Measurements from ENCODE around the gene ELANE. TPM values are rescaled to one million over a fixed set of nuclear protein-coding genes. Genes with fewer than 3 reads are reported as not detected.
A peak's percentile ranks its signal among the peaks of the same experiment; 100 is the strongest.

The ELANE gene
- total RNA-seq, 2 experiments from 2014 or later: not detected

DNA sequence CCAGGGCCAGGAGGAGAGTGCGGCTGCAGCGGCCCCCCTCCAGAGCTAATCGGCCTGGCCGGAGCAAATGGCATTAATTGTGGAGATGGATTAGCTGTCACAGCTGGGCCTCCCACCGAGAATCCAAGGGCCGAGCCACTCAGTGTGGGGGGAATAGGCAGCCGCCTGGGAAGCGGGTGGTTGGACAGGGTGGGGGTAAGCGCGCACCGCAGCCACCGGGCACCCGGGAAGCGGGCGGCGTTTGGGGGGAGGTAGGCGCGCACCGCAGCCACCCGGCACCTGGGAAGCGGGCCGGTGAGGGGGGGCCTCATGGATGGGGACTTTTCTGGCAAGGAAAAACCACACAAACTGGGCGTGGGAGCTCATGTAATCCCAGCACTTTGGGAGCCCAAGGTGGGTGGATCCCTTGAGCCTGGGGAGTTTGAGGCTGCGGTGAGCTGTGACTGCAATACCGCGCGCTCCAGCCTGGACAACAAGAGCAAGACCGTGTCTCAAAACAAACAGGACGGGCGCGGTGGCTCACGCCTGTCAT, 51.2 kb downstream of the ELANE start:
- no peaks in the 10 kb centered on the region for H3K9me3 ChIP-seq (ENCODE audit: low read length)
- BruUV-seq (replicated peaks): no TSS peak
- intact Hi-C loops (cut with micrococcal nuclease; ENCODE audit: unreplicated experiment): no loop called here
- no peak overlapping the region for H3K27ac ChIP-seq (ENCODE audit: low read depth, low read length, poor library complexity, severe bottlenecking)
- peaks cover 51% of the 10 kb centered on the region for H3K4me1 ChIP-seq (ENCODE audit: insufficient read depth, low read length, poor library complexity, severe bottlenecking)
- no peak overlapping the region for H3K4me2 ChIP-seq (ENCODE audit: low read length)
- no peak overlapping the region for H3K4me3 ChIP-seq (ENCODE audit: low read depth, low read length, poor library complexity, severe bottlenecking)
- peaks cover 10% of the 10 kb centered on the region; the same call in 1 of the 2 replicates for H3K79me2 ChIP-seq (ENCODE audit: insufficient read depth, low read depth, low read length)
- peaks cover 17% of the 10 kb centered on the region; the same call in 1 of the 2 replicates for H3K36me3 ChIP-seq (ENCODE audit: insufficient read depth, low read length)
- DNase-seq (ENCODE audit: low spot score): no peak
- no peak overlapping the region for H2AFZ ChIP-seq (ENCODE audit: low read length)
- H4K20me1 ChIP-seq (ENCODE audit: insufficient read depth, low read length): no peaks in the 10 kb centered on the region
- TF ChIP-seq EZH2phosphoT487 (IDR thresholded peaks at IDR 0.05; ENCODE audit: borderline replicate concordance, low read depth, low read length): no peak
- no peak for TF ChIP-seq CTCF (conservative IDR thresholded peaks at IDR 0.05; ENCODE audit: low read length)
- H3K9me2 ChIP-seq (ENCODE audit: insufficient read depth, low read length): no peaks in the 10 kb centered on the region
- ChIA-PET POLR2A (interaction anchor here (0.8 kb wide), 1 partner anchor 10 kb away, joined by 3 read pairs; the partner anchor contains the start of genes MED16 and RNU6-9), CTCF (ENCODE audit: unreplicated experiment) (no interaction called here)

GRCh38 chr19:904545-904944, 52.4 kb downstream of the ELANE start:
- POLR2A ChIA-PET: interaction anchor here (0.6 kb wide), 1 partner anchor 27 kb away, joined by 6 read pairs; no protein-coding TSS in a partner anchor
- no peak for DNase-seq (ENCODE audit: low spot score)
- Histone ChIP-seq H3K4me1 (ENCODE audit: insufficient read depth, low read length, poor library complexity, severe bottlenecking) (peaks cover 51% of the 10 kb centered on the region), H3K36me3 (ENCODE audit: insufficient read depth, low read length) (peaks cover 10% of the 10 kb centered on the region; the same call in 1 of the 2 replicates), H3K9me2 (ENCODE audit: insufficient read depth, low read length) (no peaks in the 10 kb centered on the region), H3K4me3 (ENCODE audit: low read depth, low read length, poor library complexity, severe bottlenecking) (no peak overlapping the region), H2AFZ (ENCODE audit: low read length) (no peak overlapping the region), H3K27ac (ENCODE audit: low read depth, low read length, poor library complexity, severe bottlenecking) (no peak overlapping the region), H4K20me1 (ENCODE audit: insufficient read depth, low read length) (no peaks in the 10 kb centered on the region), H3K79me2 (ENCODE audit: insufficient read depth, low read depth, low read length) (peaks cover 14% of the 10 kb centered on the region; the same call in 1 of the 2 replicates), H3K4me2 (ENCODE audit: low read length) (no peak overlapping the region), H3K9me3 (ENCODE audit: low read length) (no peaks in the 10 kb centered on the region)
- no TSS peak for BruUV-seq (replicated peaks)
- TF ChIP-seq EZH2phosphoT487 (IDR thresholded peaks at IDR 0.05; ENCODE audit: borderline replicate concordance, low read depth, low read length) (no peak), CTCF (conservative IDR thresholded peaks at IDR 0.05; ENCODE audit: low read length) (no peak)
- intact Hi-C loops (cut with micrococcal nuclease; ENCODE audit: unreplicated experiment): no loop called here
- CTCF ChIA-PET (ENCODE audit: unreplicated experiment): no interaction called here

Small RNAs within 50 kb of the gene (microRNA-seq; reads per million reads assigned to microRNA genes)
- gene MIR3187 (ENCODE audit: borderline replicate concordance) (204 reads per million, percentile 67 among the genes with 10 or more reads in this experiment), gene MIR4745 (ENCODE audit: borderline replicate concordance) (14.4 reads per million, percentile 21 among the genes with 10 or more reads in this experiment)

Small RNAs within 50 kb of the gene (small RNA-seq; reads per million reads assigned to genes)
- gene MIR3187 (not detected), gene RNU6-9 (0.16 reads per million)

Other genes starting within 250 kb of the ELANE start
- gene POLRMT, start 218.8 kb upstream of the ELANE start, total RNA-seq (2014; rRNA removed; shearing (Covaris generic)): 50.0 and 65.5 TPM in 2 replicates
- gene POLRMT, start 218.8 kb upstream of the ELANE start, total RNA-seq (2022): 70.7 and 74.6 TPM in 2 replicates
- gene FGF22, start 212.4 kb upstream of the ELANE start, total RNA-seq (2014; rRNA removed; shearing (Covaris generic)): 0.21 TPM in 1 of 2 replicates, not detected in the other
- 0.48 and 0.53 TPM in 2 replicates for gene FGF22, start 212.4 kb upstream of the ELANE start, total RNA-seq (2022)
- 85.8 and 98.6 TPM in 2 replicates for gene RNF126, start 189.1 kb upstream of the ELANE start, total RNA-seq (2014; rRNA removed; shearing (Covaris generic))
- 104 and 106 TPM in 2 replicates for gene RNF126, start 189.1 kb upstream of the ELANE start, total RNA-seq (2022)
- 3.4 and 5.7 TPM in 2 replicates for gene FSTL3, start 175.9 kb upstream of the ELANE start, total RNA-seq (2014; rRNA removed; shearing (Covaris generic))
- gene FSTL3, start 175.9 kb upstream of the ELANE start, total RNA-seq (2022): 6.5 and 7.3 TPM in 2 replicates
- gene PRSS57, start 156.9 kb upstream of the ELANE start, total RNA-seq (2014; rRNA removed; shearing (Covaris generic)): not detected in 2 replicates
- not detected in 2 replicates for gene PRSS57, start 156.9 kb upstream of the ELANE start, total RNA-seq (2022)
- 1.4 TPM in 1 of 2 replicates, not detected in the other for gene PALM, start 143.4 kb upstream of the ELANE start, total RNA-seq (2014; rRNA removed; shearing (Covaris generic))
- 0.42 and 1.2 TPM in 2 replicates for gene PALM, start 143.4 kb upstream of the ELANE start, total RNA-seq (2022)
- gene MISP, start 101.2 kb upstream of the ELANE start, total RNA-seq (2014; rRNA removed; shearing (Covaris generic)): not detected in 2 replicates
- 0.23 TPM in 1 of 2 replicates, not detected in the other for gene MISP, start 101.2 kb upstream of the ELANE start, total RNA-seq (2022)
- gene PTBP1, start 54.9 kb upstream of the ELANE start, total RNA-seq (2014; rRNA removed; shearing (Covaris generic)): 284 and 315 TPM in 2 replicates
- 468 and 479 TPM in 2 replicates for gene PTBP1, start 54.9 kb upstream of the ELANE start, total RNA-seq (2022)
- not detected in 2 replicates for gene PLPPR3, start 30.3 kb upstream of the ELANE start, total RNA-seq (2014; rRNA removed; shearing (Covaris generic))
- not detected in 2 replicates for gene PLPPR3, start 30.3 kb upstream of the ELANE start, total RNA-seq (2022)
- not detected in 2 replicates for gene AZU1, start 24.5 kb upstream of the ELANE start, total RNA-seq (2014; rRNA removed; shearing (Covaris generic))
- not detected in 2 replicates for gene AZU1, start 24.5 kb upstream of the ELANE start, total RNA-seq (2022)
- not detected in 2 replicates for gene PRTN3, start 11.3 kb upstream of the ELANE start, total RNA-seq (2014; rRNA removed; shearing (Covaris generic))
- gene PRTN3, start 11.3 kb upstream of the ELANE start, total RNA-seq (2022): not detected in 2 replicates
- gene CFD, start 7.4 kb downstream of the ELANE start, total RNA-seq (2014; rRNA removed; shearing (Covaris generic)): 0.35 TPM in 1 of 2 replicates, not detected in the other
- not detected in 2 replicates for gene CFD, start 7.4 kb downstream of the ELANE start, total RNA-seq (2022)
- 12.9 and 19.1 TPM in 2 replicates for gene MED16, start 40.9 kb downstream of the ELANE start, total RNA-seq (2014; rRNA removed; shearing (Covaris generic))
- 54.3 and 61.4 TPM in 2 replicates for gene MED16, start 40.9 kb downstream of the ELANE start, total RNA-seq (2022)
- not detected in 2 replicates for gene RNU6-9, start 41.2 kb downstream of the ELANE start, total RNA-seq (2014; rRNA removed; shearing (Covaris generic))
- not detected in 2 replicates for gene RNU6-9, start 41.2 kb downstream of the ELANE start, total RNA-seq (2022)
- 39.5 and 43.5 TPM in 2 replicates for gene R3HDM4, start 60.9 kb downstream of the ELANE start, total RNA-seq (2014; rRNA removed; shearing (Covaris generic))
- 64.9 and 75.2 TPM in 2 replicates for gene R3HDM4, start 60.9 kb downstream of the ELANE start, total RNA-seq (2022)
- gene KISS1R, start 65.0 kb downstream of the ELANE start, total RNA-seq (2014; rRNA removed; shearing (Covaris generic)): not detected in 2 replicates
- not detected in 2 replicates for gene KISS1R, start 65.0 kb downstream of the ELANE start, total RNA-seq (2022)
- gene ARID3A, start 73.7 kb downstream of the ELANE start, total RNA-seq (2014; rRNA removed; shearing (Covaris generic)): 7.9 and 9.9 TPM in 2 replicates
- gene ARID3A, start 73.7 kb downstream of the ELANE start, total RNA-seq (2022): 21.6 and 23.5 TPM in 2 replicates
- gene WDR18, start 132.0 kb downstream of the ELANE start, total RNA-seq (2014; rRNA removed; shearing (Covaris generic)): 61.6 and 74.7 TPM in 2 replicates
- 38.4 and 51.4 TPM in 2 replicates for gene WDR18, start 132.0 kb downstream of the ELANE start, total RNA-seq (2022)
- gene GRIN3B, start 148.1 kb downstream of the ELANE start, total RNA-seq (2014; rRNA removed; shearing (Covaris generic)): 0.05 TPM in 1 of 2 replicates, not detected in the other
- not detected in 2 replicates for gene GRIN3B, start 148.1 kb downstream of the ELANE start, total RNA-seq (2022)
- 131 and 169 TPM in 2 replicates for gene TMEM259, start 168.8 kb downstream of the ELANE start, total RNA-seq (2014; rRNA removed; shearing (Covaris generic))
- gene TMEM259, start 168.8 kb downstream of the ELANE start, total RNA-seq (2022): 195 and 204 TPM in 2 replicates
- gene RNU6-2, start 169.2 kb downstream of the ELANE start, total RNA-seq (2014; rRNA removed; shearing (Covaris generic)): not detected in 2 replicates
- gene RNU6-2, start 169.2 kb downstream of the ELANE start, total RNA-seq (2022): not detected in 2 replicates
- 51.5 and 73.7 TPM in 2 replicates for gene CNN2, start 174.3 kb downstream of the ELANE start, total RNA-seq (2014; rRNA removed; shearing (Covaris generic))
- 126 and 127 TPM in 2 replicates for gene CNN2, start 174.3 kb downstream of the ELANE start, total RNA-seq (2022)
- gene ABCA7, start 187.8 kb downstream of the ELANE start, total RNA-seq (2014; rRNA removed; shearing (Covaris generic)): 22.5 and 43.3 TPM in 2 replicates
- 66.6 and 74.4 TPM in 2 replicates for gene ABCA7, start 187.8 kb downstream of the ELANE start, total RNA-seq (2022)
- gene ARHGAP45, start 214.9 kb downstream of the ELANE start, total RNA-seq (2014; rRNA removed; shearing (Covaris generic)): 132 and 135 TPM in 2 replicates
- gene ARHGAP45, start 214.9 kb downstream of the ELANE start, total RNA-seq (2022): 138 and 143 TPM in 2 replicates
- gene POLR2E, start 243.1 kb downstream of the ELANE start, total RNA-seq (2014; rRNA removed; shearing (Covaris generic)): 153 and 165 TPM in 2 replicates
- gene POLR2E, start 243.1 kb downstream of the ELANE start, total RNA-seq (2022): 160 and 193 TPM in 2 replicates

Data from OCI-LY7 (cell line).